Lung (tissue), 12 donors: ENCODE data around the gene KCNQ2. TPM values are rescaled to one million over a fixed set of nuclear protein-coding genes. Genes with fewer than 3 reads are reported as not detected.

Source experiments
- ATAC-seq: fragments of 200-7000 bp; cut with Tn5 transposase; one replicate; pipeline ENCODE4 v1.9.1; 2020; ENCODE audit warnings: moderate number of reproducible peaks; ENCODE audit not compliant: insufficient read depth, low FRiP score
- DNase-seq, 3 donors: peaks; one replicate each; pipeline ENCODE4 v3.0.0-alpha.2; 2013 to 2017
- H3K27ac ChIP-seq, 2 donors: one replicate each; pipeline ENCODE4 v1.5.1; 2013; ENCODE audit warnings: mild to moderate bottlenecking in 2 of 2, moderate library complexity in 2 of 2, control low read depth in 1 of 2, inconsistent platforms in 1 of 2, low read depth in 1 of 2, low read length in 1 of 2
- H3K27me3 ChIP-seq, 3 donors: one replicate each; pipeline ENCODE4 v1.5.1; 2013; ENCODE audit warnings: low read length in 2 of 3; ENCODE audit not compliant: control insufficient read depth in 3 of 3, insufficient read depth in 3 of 3
- H3K36me3 ChIP-seq, 4 donors: one replicate each; pipeline ENCODE4 v1.5.1; 2013; ENCODE audit warnings: low read length in 4 of 4, mild to moderate bottlenecking in 1 of 4, moderate library complexity in 1 of 4; ENCODE audit not compliant: control insufficient read depth in 4 of 4, insufficient read depth in 4 of 4
- H3K4me1 ChIP-seq, 5 donors: one replicate each; pipeline ENCODE4 v1.5.1; 2013; ENCODE audit warnings: low read length in 5 of 5, mild to moderate bottlenecking in 2 of 5, moderate library complexity in 1 of 5; ENCODE audit not compliant: control insufficient read depth in 5 of 5, insufficient read depth in 5 of 5
- H3K4me3 ChIP-seq: one replicate; pipeline ENCODE4 v1.5.1; 2013; ENCODE audit warnings: mild to moderate bottlenecking, control low read depth, moderate library complexity
- H3K9ac ChIP-seq, 2 donors: one replicate each; pipeline ENCODE4 v1.5.1; 2013; ENCODE audit warnings: low read length in 2 of 2, control low read depth in 1 of 2; ENCODE audit not compliant: insufficient read depth in 1 of 2
- H3K9me3 ChIP-seq, 4 donors: one replicate each; pipeline ENCODE4 v1.5.1; 2013; ENCODE audit warnings: low read length in 3 of 4, mild to moderate bottlenecking in 1 of 4, moderate library complexity in 1 of 4; ENCODE audit not compliant: control insufficient read depth in 4 of 4, insufficient read depth in 3 of 4
- WGBS, 2 donors: extraction: QIAGEN DNeasy Blood & Tissue Kit; methylation state at CpG; one replicate each; pipeline ENCODE4 v1.1.7; 2013; 5-methylcytosine and 5-hydroxymethylcytosine counted together
- polyA plus RNA-seq, 2 donors: library from polyadenylated mRNA; stranded (reverse); fragments of 200-250 nt; gene quantifications; one replicate each; pipeline ENCODE4 v1.2.1, GENCODE V29; 2013
- total RNA-seq, 2 donors: library from RNA; depleted of rRNA in 1 of 2; stranded (reverse); fragments of >200 nt in 1 of 2; gene quantifications; one replicate each; pipeline ENCODE4 v1.2.1, GENCODE V29; 2014 to 2021
- TF ChIP-seq, protein P1 (sequence below): IDR thresholded peaks from 2 replicates; pipeline ENCODE4 v1.5.1; 2012; ENCODE audit warnings: mild to moderate bottlenecking; ENCODE audit errors: control extremely low read depth, extremely low read depth
- donor health status: control.
- donor health status: control.
- donor health status: Bipolar disorder and iron deficiency.
- donor health status: healthy.
- donor health status: DM: yes; HTN: yes; CAD: no.

The KCNQ2 gene
- total and polyA plus RNA-seq, 4 donors, result 0.18 to 6.8 (median 0.28) TPM; not detected in 1

DNA sequence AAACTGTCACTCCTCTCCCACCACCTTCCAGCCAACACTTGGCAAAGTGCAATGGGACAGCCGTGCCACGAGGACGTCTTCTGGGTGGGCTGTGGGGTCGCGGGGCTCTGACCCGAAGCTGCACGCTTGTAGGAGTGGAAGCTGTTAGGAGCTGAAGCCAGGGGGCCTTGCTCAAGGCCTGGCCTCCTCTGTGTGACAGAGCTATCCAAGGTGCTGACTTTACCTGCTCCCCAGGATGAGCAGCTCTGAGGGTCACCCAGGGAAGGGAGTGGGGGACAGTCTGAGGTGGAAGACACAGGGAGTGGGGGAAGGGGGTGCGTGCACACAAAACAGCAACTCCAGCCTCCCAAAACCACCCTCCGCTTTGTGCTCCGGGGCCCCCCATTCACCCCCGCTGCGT is 93.8 kb downstream of the KCNQ2 start:
- DNase-seq (peak in 2 of 3 donors; percentile 18 to 40), ATAC-seq (no peak)
- Histone ChIP-seq H3K4me1 (peaks cover 0 to 23% (median 0%) of the 10 kb centered on the region in 5 donors), H3K36me3 (no peaks in the 10 kb centered on the region), H3K27ac (no peak overlapping the region), H3K4me3 (no peak overlapping the region), H3K9me3 (peaks cover 0 to 15% (median 0%) of the 10 kb centered on the region in 4 donors), H3K27me3 (peaks cover 3 to 16% (median 8%) of the 10 kb centered on the region in 3 donors), H3K9ac (no peak overlapping the region)
- TF ChIP-seq, protein P1, sequence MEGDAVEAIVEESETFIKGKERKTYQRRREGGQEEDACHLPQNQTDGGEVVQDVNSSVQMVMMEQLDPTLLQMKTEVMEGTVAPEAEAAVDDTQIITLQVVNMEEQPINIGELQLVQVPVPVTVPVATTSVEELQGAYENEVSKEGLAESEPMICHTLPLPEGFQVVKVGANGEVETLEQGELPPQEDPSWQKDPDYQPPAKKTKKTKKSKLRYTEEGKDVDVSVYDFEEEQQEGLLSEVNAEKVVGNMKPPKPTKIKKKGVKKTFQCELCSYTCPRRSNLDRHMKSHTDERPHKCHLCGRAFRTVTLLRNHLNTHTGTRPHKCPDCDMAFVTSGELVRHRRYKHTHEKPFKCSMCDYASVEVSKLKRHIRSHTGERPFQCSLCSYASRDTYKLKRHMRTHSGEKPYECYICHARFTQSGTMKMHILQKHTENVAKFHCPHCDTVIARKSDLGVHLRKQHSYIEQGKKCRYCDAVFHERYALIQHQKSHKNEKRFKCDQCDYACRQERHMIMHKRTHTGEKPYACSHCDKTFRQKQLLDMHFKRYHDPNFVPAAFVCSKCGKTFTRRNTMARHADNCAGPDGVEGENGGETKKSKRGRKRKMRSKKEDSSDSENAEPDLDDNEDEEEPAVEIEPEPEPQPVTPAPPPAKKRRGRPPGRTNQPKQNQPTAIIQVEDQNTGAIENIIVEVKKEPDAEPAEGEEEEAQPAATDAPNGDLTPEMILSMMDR, result no peak
- WGBS, 2 donors, result 59 to 63% methylated on average over 12 of the region's 12 CpGs

DNA sequence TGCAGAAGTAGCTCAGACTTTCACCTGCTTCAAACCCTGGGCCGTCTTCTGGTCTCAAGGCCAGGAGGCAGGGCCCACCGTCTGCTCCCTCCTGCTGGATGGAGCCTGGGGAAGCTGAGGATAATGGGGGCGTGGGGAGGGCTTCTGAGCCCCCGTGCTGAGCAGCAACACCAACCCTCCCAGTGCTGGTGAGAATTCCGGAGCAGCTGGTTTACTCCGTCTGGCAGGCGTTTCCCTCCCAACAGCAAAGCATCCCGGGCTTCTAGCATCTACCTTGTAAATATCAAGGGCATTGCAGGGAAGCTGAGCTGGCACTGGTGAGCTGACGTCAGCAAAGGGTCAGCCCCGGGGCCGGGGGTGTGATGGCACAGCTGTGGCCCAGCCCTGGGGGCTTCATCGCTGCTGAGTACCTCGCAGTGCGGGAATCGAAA is 94.5 kb downstream of the KCNQ2 start:
- peaks cover 3 to 18% (median 8%) of the 10 kb centered on the region in 3 donors for H3K27me3 ChIP-seq
- H3K36me3 ChIP-seq, result no peaks in the 10 kb centered on the region
- H3K4me3 ChIP-seq, result no peak overlapping the region
- H3K4me1 ChIP-seq, result peaks cover 0 to 28% (median 0%) of the 10 kb centered on the region in 5 donors
- no peak for ATAC-seq
- H3K27ac ChIP-seq, result no peak overlapping the region
- no peak overlapping the region for H3K9ac ChIP-seq
- 33 to 45% methylated on average over 15 of the region's 15 CpGs for WGBS, 2 donors
- peaks cover 0 to 15% (median 0%) of the 10 kb centered on the region in 4 donors for H3K9me3 ChIP-seq
- no peak for DNase-seq
- TF ChIP-seq, protein P1, result no peak

DNA sequence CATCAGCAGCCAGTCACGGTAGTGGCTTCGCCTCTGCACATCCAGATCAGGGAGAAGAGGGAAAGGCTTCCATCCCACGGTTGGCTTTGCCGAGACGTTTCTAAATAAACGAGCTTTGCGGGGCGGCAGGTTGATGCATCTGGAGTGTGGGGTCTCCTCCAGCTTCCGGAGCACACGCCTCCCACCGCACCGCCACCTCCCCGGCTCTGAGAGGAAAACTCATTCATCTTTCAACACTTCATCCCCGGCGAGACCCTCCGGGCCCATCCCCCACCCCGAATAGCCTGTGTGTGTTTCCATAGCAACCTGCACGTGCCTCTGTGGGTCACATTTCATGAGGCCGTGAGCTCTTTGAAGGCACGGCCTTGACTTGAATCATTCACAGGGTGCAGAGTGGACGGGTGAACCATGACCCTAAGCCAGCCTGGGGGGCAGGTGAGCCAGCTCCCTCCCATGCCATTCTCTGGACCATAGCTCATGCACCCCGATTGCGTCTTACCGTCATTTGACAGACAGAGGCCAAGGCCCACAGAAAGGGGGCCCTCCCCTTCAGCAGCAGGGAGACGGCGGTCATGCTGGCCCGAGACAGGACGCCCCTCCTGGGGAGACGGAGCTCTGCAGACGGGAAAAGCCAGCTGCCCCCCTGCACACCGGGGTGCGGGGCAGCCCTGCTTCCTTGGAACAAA is 95.1 kb downstream of the KCNQ2 start:
- no peak for ATAC-seq
- Histone ChIP-seq H3K27ac (no peak overlapping the region), H3K9ac (no peak overlapping the region), H3K4me1 (peaks cover 0 to 30% (median 0%) of the 10 kb centered on the region in 5 donors), H3K9me3 (peaks cover 0 to 15% (median 0%) of the 10 kb centered on the region in 4 donors), H3K36me3 (no peaks in the 10 kb centered on the region), H3K27me3 (peaks cover 3 to 18% (median 6%) of the 10 kb centered on the region in 3 donors), H3K4me3 (no peak overlapping the region)
- peak; percentile 65 to 80 (median 74) for DNase-seq
- WGBS, 2 donors, result 5 to 9% methylated on average over 32 of the region's 32 CpGs
- TF ChIP-seq, protein P1, result no peak
